ENCODE results near the gene PLCD3. TPM values are rescaled to one million over a fixed set of nuclear protein-coding genes. Genes with fewer than 3 reads are reported as not detected.

The PLCD3 gene
- total and polyA plus RNA-seq, 10 donors: 1.5 to 9.9 (median 6.3) TPM

GRCh38 chr17:45101546-45101882 is 30.8 kb downstream of the PLCD3 start:
- H3K27me3 ChIP-seq (replicated peaks in 1 of 7): no peaks in the 10 kb centered on the region
- WGBS, 5 donors: 89 to 92% (median 92%) methylated on average over 9 of the region's 9 CpGs
- intact Hi-C loops (cut with DNase I; ENCODE audit: low total_unique reads): no loop called here

GRCh38 chr17:45098869-45099616 is 33.3 kb downstream of the PLCD3 start:
- Histone ChIP-seq H3K4me3 (no peak overlapping the region), H3K27me3 (replicated peaks in 1 of 7) (no peaks in the 10 kb centered on the region), H3K27ac (no peak overlapping the region), H3K4me1 (peaks cover 0 to 15% (median 3%) of the 10 kb centered on the region in 6 donors), H3K36me3 (peaks cover 12 to 100% (median 96%) of the 10 kb centered on the region in 6 donors), H3K9me3 (no peaks in the 10 kb centered on the region)
- intact Hi-C loops (cut with DNase I; ENCODE audit: low total_unique reads): no loop called here
- peak; percentile 15 to 56 (median 34) for TF ChIP-seq POLR2AphosphoS5 (IDR thresholded peaks at IDR 0.05)
- peak; percentile 52 to 92 (median 81) for TF ChIP-seq CTCF (IDR thresholded peaks at IDR 0.05 in 8 of 11, conservative IDR thresholded peaks at IDR 0.05 in 3 of 11)
- no peak for TF ChIP-seq POLR2A (IDR thresholded peaks at IDR 0.05)
- DNase-seq: peak; percentile 93
- WGBS, 5 donors: 59 to 65% (median 64%) methylated on average over 9 of the region's 9 CpGs

More at GRCh38 chr17:45101546-45101882, 30.8 kb downstream of the PLCD3 start:
- TF ChIP-seq CTCF (IDR thresholded peaks at IDR 0.05 in 8 of 11, conservative IDR thresholded peaks at IDR 0.05 in 3 of 11) (no peak), POLR2AphosphoS5 (IDR thresholded peaks at IDR 0.05) (no peak), POLR2A (IDR thresholded peaks at IDR 0.05) (no peak)
- peaks cover 0 to 14% (median 2%) of the 10 kb centered on the region in 6 donors for H3K4me1 ChIP-seq
- H3K4me3 ChIP-seq: no peak overlapping the region
- no peaks in the 10 kb centered on the region for H3K9me3 ChIP-seq
- no peak for DNase-seq
- H3K36me3 ChIP-seq: peaks cover 19 to 100% (median 96%) of the 10 kb centered on the region in 6 donors
- H3K27ac ChIP-seq: no peak overlapping the region

- Histone ChIP-seq H3K27ac (no peak overlapping the region), H3K9me3 (no peaks in the 10 kb centered on the region), H3K36me3 (peaks cover 5 to 100% (median 96%) of the 10 kb centered on the region in 6 donors), H3K4me3 (no peak overlapping the region), H3K4me1 (peaks cover 0 to 22% (median 5%) of the 10 kb centered on the region in 6 donors), H3K27me3 (replicated peaks in 1 of 7) (no peaks in the 10 kb centered on the region)
- peak in 1 of 3 donors; percentile 12 for TF ChIP-seq POLR2AphosphoS5 (IDR thresholded peaks at IDR 0.05)
- no peak for TF ChIP-seq CTCF (IDR thresholded peaks at IDR 0.05 in 8 of 11, conservative IDR thresholded peaks at IDR 0.05 in 3 of 11)
- no peak for TF ChIP-seq POLR2A (IDR thresholded peaks at IDR 0.05)
- 90 to 95% (median 94%) methylated on average over 13 of the region's 13 CpGs for WGBS, 5 donors
- no peak for DNase-seq
- intact Hi-C loops (cut with DNase I; ENCODE audit: low total_unique reads): no loop called here
Observed at GRCh38 chr17:45098081-45098868, 34.0 kb downstream of the PLCD3 start.

- intact Hi-C loops (cut with DNase I; ENCODE audit: low total_unique reads): no loop called here
- Histone ChIP-seq H3K27ac (no peak overlapping the region), H3K9me3 (no peaks in the 10 kb centered on the region), H3K4me1 (peaks cover 0 to 25% (median 5%) of the 10 kb centered on the region in 6 donors), H3K27me3 (replicated peaks in 1 of 7) (no peaks in the 10 kb centered on the region), H3K4me3 (no peak overlapping the region), H3K36me3 (peaks cover 3 to 100% (median 96%) of the 10 kb centered on the region in 6 donors)
- no peak for DNase-seq
- WGBS, 5 donors: 94 to 96% (median 95%) methylated on average over 11 of the region's 11 CpGs
- TF ChIP-seq POLR2A (IDR thresholded peaks at IDR 0.05): no peak
Observed at GRCh38 chr17:45096926-45097325, 35.4 kb downstream of the PLCD3 start.
